K562 treated with DMSO at 1 percent for 4 hours (cell line): ENCODE results near the gene NXF2. TPM values are rescaled to one million over a fixed set of nuclear protein-coding genes. Genes with fewer than 3 reads are reported as not detected.

ENCODE experiments used
- total RNA-seq: library from RNA; unstranded; fragments of 300-600 nt; gene quantifications from 2 replicates; pipeline ENCODE4 v1.2.3, GENCODE V29; 2022; ENCODE audit not compliant: insufficient read depth

The NXF2 gene
- 4.2 and 10.0 TPM in 2 replicates for total RNA-seq

GRCh38 chrX:102246893-102247292 lies at the start of gene NXF2:
Gene NXF2, plus strand, starts transcription at chrX:102247167. Its CDS starts 59,912 bp downstream, at chrX:102307079.

GRCh38 chrX:102214986-102215385 lies 32.0 kb upstream of the NXF2 start, which contains the start of gene TCP11X1:
Gene TCP11X1, plus strand, starts transcription at chrX:102215301.

Other genes starting within 250 kb of the NXF2 start
- not detected in 2 replicates for gene TCEAL2, start 121.5 kb upstream of the NXF2 start, total RNA-seq
- gene TCEAL6, start 104.7 kb upstream of the NXF2 start, total RNA-seq: not detected in 2 replicates
- gene BEX5, start 91.2 kb upstream of the NXF2 start, total RNA-seq: 3.0 and 4.4 TPM in 2 replicates
- not detected in 2 replicates for gene TCP11X1, start 31.9 kb upstream of the NXF2 start, total RNA-seq
- gene NXF2B, start 192.8 kb downstream of the NXF2 start, total RNA-seq: 15.8 and 25.0 TPM in 2 replicates
- not detected in 2 replicates for gene TCP11X2, start 224.6 kb downstream of the NXF2 start, total RNA-seq